Ishikawa (cell line): ENCODE results near the gene NUP214.

Source experiments
- CEBPB ChIP-seq: IDR thresholded peaks from 2 replicates; pipeline ENCODE4 v1.6.1; 2012
- CREB1 ChIP-seq: IDR thresholded peaks from 2 replicates; pipeline ENCODE4 v1.6.1; 2012; ENCODE audit warnings: low read depth
- EGR1 ChIP-seq: IDR thresholded peaks from 2 replicates; pipeline ENCODE4 v1.6.1; 2012
- EP300 ChIP-seq: IDR thresholded peaks from 2 replicates; pipeline ENCODE4 v1.6.1; 2012; ENCODE audit warnings: borderline replicate concordance
- MAX ChIP-seq: IDR thresholded peaks from 2 replicates; pipeline ENCODE4 v1.6.1; 2012
- RAD21 ChIP-seq: IDR thresholded peaks from 2 replicates; pipeline ENCODE4 v1.6.1; 2012; ENCODE audit warnings: low read depth
- REST ChIP-seq: IDR thresholded peaks from 2 replicates; pipeline ENCODE4 v1.6.1; 2012; ENCODE audit warnings: low read depth, mild to moderate bottlenecking
- USF1 ChIP-seq: IDR thresholded peaks from 2 replicates; pipeline ENCODE4 v1.6.1; 2012
- YY1 ChIP-seq: IDR thresholded peaks from 2 replicates; pipeline ENCODE4 v1.6.1; 2012; ENCODE audit warnings: low read depth

GRCh38 chr9:131222460-131222859 is 97.1 kb downstream of the NUP214 start:
- TF ChIP-seq MAX (no peak), EP300 (no peak), YY1 (no peak), RAD21 (no peak), CEBPB (no peak), CREB1 (no peak), EGR1 (no peak), USF1 (no peak), REST (no peak)
